Mononuclear cell (primary cell): Measurements from ENCODE around the gene TCERG1. TPM values are rescaled to one million over a fixed set of nuclear protein-coding genes. Genes with fewer than 3 reads are reported as not detected.
"Not testable (repeated sequence)": the region's sequence is repeated elsewhere in the genome, so short reads cannot be mapped to it uniquely, and the experiment has no call there.

Source experiments
- H3K27me3 ChIP-seq: 2 replicates; pipeline ENCODE4 v1.6.0; 2011; ENCODE audit warnings: low read length, control low read depth; ENCODE audit not compliant: insufficient read depth
- H3K4me1 ChIP-seq: 2 replicates; pipeline ENCODE4 v1.5.1; 2011; ENCODE audit warnings: mild to moderate bottlenecking, low read length, control low read depth; ENCODE audit not compliant: insufficient read depth
- H3K4me3 ChIP-seq: 2 replicates; pipeline ENCODE4 v1.5.1; 2011; ENCODE audit warnings: mild to moderate bottlenecking, low read length, moderate library complexity
- H3K9me3 ChIP-seq: 2 replicates; pipeline ENCODE4 v1.5.1; 2011; ENCODE audit warnings: low read depth, mild to moderate bottlenecking, control low read depth, low read length
- total RNA-seq: library from RNA; depleted of rRNA; stranded (reverse); fragments of >200 nt; gene quantifications from one replicate; pipeline ENCODE4 v1.2.3, GENCODE V29; 2012

TCERG1 gene
- total RNA-seq, 1 donor: 115 TPM

DNA sequence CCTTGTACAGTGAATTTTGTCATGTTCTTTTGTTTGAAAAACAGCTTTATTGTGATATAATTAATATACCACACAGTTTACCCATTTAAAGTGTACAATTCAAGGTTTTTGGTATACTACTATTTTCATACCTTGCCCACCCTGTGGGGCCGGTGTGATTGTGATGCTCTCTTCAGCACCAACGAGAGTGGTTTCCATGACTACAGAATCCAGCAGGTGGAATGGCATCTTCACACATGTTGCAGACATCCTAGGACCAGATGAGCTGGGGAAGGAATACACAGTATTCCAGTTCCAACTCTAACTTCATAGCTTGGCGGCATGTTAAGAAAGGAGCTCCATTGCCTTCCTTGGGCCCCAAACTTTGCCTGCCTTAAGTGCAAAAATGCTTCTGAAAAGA, 76.6 kb downstream of the TCERG1 start:
- H3K27me3 ChIP-seq: no peaks in the 10 kb centered on the region
- H3K4me3 ChIP-seq: no peak overlapping the region
- no peaks in the 10 kb centered on the region for H3K4me1 ChIP-seq
- H3K9me3 ChIP-seq: no peaks in the 10 kb centered on the region

DNA sequence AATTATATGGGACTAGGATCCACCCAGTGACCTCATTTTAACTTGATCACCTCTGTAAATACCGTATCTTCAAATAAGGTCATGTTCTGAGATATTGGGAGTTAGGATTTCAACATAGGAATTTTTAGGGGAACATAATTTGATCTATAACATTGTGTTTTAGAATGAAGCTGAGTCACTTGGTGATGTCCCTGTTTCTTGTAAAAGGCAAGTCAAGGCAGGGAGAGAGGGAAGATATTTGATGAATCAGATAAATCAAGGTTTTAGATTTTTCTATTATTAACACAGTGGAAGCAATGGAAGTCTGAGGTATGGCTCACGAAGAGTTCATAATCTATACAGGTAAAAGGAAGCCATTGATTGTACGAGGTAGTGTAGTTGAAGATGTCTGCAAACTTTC, 80.7 kb downstream of the TCERG1 start:
- no peaks in the 10 kb centered on the region for H3K9me3 ChIP-seq
- H3K4me3 ChIP-seq: no peak overlapping the region
- no peaks in the 10 kb centered on the region for H3K4me1 ChIP-seq
- H3K27me3 ChIP-seq: no peaks in the 10 kb centered on the region

DNA sequence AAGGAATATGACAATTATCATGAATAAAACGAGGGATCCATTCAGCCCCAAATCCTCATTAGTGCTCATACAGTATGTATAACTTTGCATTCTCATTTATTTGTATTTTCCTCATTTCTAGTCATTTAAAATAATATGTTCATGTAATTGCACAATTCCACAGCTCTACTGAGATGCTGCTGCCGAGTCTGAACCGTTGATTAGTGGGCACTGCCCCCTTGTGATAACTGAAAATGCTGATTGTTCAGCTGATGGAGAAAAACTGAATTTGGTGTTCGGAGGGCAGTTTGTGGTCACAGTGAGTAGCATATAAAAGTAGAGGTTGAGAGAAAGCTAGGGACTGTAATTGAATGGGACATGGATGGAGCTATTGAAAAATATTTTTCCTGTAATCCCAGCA, 81.1 kb downstream of the TCERG1 start:
- Histone ChIP-seq H3K4me3 (no peak overlapping the region), H3K4me1 (no peaks in the 10 kb centered on the region), H3K27me3 (no peaks in the 10 kb centered on the region), H3K9me3 (no peaks in the 10 kb centered on the region)

DNA sequence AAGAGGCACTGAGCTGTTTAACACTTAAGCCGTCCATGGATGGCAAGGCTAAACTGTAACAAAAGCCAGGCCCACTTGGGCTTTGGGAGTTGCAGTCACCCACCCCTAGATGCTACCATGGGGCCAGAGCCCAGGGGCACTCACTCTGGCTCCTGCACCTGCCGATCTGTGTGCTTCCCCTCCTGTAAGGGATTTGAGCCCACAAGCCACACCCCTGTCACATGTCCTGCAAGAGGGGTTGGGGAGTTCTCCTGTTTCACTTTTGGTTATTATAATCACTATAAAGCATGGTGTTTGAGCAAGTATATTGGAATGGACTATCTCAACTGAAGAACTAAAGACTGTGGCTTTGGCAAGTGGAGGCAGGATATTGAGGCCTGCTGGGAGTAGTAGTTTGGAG, 82.9 kb downstream of the TCERG1 start:
- H3K4me3 ChIP-seq: no peak overlapping the region
- H3K27me3 ChIP-seq: no peaks in the 10 kb centered on the region
- no peaks in the 10 kb centered on the region for H3K4me1 ChIP-seq
- H3K9me3 ChIP-seq: no peaks in the 10 kb centered on the region

DNA sequence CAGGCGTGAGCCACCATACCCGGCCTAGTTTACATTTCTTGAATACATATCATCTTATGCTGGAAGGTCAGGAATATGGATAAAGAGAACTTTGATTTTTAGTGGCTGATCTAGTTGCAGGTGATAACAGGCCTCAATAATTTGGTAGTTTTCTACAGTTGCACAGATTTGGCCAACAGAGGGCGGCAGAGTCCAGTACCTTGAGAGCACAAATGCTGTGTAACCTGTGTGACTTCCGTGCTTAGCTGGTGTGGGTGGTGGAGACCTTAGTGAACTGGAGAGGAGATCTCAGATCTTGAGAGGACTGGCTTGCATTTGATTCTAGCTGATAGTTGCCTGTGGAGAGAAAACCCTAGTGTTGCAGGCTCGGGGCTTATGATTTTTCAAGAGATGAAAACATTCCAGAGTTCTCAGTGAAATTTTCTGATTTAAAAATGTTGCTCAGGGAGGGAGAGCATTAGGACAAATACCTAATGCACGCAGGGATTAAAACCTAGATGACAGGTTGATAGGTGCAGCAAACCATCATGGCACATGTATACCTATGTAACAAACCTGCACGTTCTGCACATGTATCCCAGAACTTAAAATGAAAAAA, 86.2 kb downstream of the TCERG1 start:
- Histone ChIP-seq H3K4me3 (no peak overlapping the region), H3K4me1 (no peaks in the 10 kb centered on the region), H3K27me3 (no peaks in the 10 kb centered on the region), H3K9me3 (no peaks in the 10 kb centered on the region)

DNA sequence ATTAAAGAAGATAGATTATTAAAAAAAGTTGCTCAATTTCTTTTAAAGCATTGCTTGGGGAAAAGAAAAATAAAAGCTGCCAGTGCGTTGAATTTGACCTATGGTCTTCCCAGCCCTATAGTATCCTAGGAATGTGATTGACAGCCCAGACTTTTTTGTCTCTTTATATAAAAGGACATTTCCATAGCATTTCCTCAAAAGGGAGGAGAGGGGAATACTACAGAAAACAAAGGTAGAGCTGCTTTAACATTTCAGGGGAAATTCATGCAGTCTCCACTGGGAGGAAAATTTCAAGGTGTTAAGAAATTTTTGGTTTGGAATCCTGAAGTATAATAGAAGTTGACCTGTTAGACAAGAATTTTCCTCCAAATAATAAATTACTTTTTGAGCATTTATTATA, 86.7 kb downstream of the TCERG1 start:
- H3K27me3 ChIP-seq: no peaks in the 10 kb centered on the region
- no peaks in the 10 kb centered on the region for H3K9me3 ChIP-seq
- H3K4me3 ChIP-seq: no peak overlapping the region
- H3K4me1 ChIP-seq: no peaks in the 10 kb centered on the region

DNA sequence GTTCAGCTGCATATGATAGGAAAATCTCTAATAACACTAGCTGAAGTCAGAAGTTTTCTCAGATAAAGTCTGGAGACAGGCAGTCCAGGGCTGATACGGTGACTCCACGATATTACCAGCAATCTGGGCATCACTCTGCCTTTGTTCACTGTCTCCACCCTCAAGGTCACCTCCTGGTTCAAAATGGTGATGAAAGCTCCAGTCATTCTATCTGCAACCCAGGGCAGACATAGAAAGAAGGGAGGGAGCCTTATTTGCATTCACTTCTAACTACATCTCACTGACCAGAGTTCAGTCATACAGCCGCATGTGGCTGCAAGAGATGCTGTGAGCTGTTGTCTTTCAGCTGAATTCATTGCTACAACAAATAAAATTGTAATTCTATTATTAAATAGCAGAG, 91.3 kb downstream of the TCERG1 start:
- Histone ChIP-seq H3K9me3 (no peaks in the 10 kb centered on the region), H3K4me3 (no peak overlapping the region), H3K27me3 (no peaks in the 10 kb centered on the region), H3K4me1 (no peaks in the 10 kb centered on the region)

DNA sequence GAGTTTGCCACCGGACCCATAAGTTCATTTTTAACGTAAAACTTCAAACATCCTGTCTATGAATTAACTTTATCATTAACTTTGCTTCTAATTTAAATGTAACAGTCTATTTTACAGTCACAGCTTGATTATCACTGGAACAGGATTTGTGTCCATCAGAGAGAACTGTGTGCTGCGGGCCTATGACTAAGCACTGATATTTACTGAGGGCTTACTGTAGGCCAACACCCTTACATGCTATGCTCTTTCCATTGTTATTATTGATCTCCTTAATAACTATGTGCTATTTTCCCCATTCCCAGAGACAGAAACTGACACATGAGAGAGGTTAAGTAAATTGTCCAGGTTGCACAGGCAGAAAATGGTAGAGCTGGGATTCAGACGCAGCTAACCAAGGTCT, 92.8 kb downstream of the TCERG1 start:
- Histone ChIP-seq H3K27me3 (no peaks in the 10 kb centered on the region), H3K4me3 (no peak overlapping the region), H3K4me1 (no peaks in the 10 kb centered on the region), H3K9me3 (no peaks in the 10 kb centered on the region)

DNA sequence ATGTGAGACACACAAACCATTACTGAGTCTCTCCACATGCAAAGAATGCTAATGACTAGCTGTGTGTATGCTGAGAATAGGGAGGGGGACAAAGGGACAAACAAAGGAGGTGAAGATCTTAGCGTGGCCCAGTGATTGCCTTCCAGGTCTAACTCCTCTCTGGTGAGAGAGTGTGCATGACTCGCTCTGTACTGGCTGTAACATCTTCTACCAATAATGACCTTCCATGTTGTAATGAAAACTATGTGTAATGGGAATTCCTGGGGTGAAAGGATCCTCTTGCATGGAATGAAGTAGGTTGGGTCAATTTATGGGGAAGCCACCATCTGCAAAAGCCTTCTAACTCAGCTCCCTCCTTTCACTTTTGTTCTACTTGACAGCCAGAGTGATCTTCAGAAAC, 93.3 kb downstream of the TCERG1 start:
- no peaks in the 10 kb centered on the region for H3K9me3 ChIP-seq
- H3K4me1 ChIP-seq: no peaks in the 10 kb centered on the region
- no peaks in the 10 kb centered on the region for H3K27me3 ChIP-seq
- no peak overlapping the region for H3K4me3 ChIP-seq

DNA sequence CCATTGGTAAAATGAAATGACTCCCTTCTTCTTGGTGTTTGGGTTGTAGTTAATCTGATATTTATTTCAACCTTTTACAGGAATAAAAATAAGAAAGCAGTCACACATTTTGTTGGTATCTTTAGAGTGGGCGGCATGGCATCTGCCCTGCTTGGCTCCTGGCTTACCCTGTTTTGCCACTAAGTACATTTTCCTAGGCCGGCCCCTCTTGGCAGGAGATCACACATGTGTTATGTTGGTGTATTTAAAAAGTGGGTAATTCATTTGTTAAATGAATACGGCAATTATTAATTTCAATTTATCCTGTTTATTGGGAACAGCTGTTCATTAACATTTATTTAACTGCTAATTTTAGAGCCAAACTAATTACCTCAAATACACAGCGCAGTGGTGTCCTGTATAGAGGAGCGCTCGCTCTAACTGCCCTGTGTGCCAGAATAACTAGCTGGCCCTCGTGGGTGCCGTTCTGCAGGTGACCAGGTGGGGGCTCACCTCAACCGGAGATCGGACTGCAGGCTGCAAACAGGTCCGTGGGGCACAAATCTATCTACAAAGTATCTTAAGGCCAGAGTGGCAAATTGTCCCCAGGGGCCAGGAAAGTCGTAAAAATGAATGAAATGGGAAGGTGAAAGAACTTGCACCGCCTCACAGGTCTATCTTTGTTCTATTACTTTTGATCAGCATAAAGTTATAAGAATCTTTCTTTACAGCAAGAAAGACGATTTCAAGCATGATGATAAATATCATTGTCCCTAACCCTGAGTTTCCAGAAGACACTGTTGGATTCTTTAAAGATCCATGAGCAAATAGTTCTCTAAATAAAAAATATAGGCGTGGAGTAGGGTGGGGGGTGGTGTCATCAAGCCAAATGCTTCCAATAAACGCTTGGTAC, 95.1 kb downstream of the TCERG1 start:
- no peaks in the 10 kb centered on the region for H3K9me3 ChIP-seq
- no peak overlapping the region for H3K4me3 ChIP-seq
- no peaks in the 10 kb centered on the region for H3K27me3 ChIP-seq
- no peaks in the 10 kb centered on the region for H3K4me1 ChIP-seq

DNA sequence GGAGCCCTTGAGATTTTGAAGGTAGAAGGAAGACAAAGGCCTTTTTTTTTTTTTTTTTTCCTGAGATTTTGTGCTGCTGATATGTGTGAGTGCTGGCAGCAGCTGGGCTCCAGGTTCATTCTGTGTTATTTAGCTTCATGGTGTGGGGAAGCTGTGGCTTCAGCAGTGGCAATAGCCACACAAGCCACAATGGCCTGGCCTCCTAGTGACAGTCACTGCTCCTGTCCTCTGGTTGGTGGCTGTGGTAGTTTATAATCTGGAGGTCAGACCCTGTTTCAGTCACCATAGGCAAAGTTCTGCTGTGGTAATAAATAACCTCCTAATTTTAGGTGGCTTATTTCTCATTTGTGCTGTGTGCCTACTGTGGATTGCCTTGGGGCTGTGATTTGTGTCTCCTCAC, 97.1 kb downstream of the TCERG1 start:
- H3K27me3 ChIP-seq: no peaks in the 10 kb centered on the region
- no peaks in the 10 kb centered on the region for H3K4me1 ChIP-seq
- H3K9me3 ChIP-seq: no peaks in the 10 kb centered on the region
- no peak overlapping the region for H3K4me3 ChIP-seq

DNA sequence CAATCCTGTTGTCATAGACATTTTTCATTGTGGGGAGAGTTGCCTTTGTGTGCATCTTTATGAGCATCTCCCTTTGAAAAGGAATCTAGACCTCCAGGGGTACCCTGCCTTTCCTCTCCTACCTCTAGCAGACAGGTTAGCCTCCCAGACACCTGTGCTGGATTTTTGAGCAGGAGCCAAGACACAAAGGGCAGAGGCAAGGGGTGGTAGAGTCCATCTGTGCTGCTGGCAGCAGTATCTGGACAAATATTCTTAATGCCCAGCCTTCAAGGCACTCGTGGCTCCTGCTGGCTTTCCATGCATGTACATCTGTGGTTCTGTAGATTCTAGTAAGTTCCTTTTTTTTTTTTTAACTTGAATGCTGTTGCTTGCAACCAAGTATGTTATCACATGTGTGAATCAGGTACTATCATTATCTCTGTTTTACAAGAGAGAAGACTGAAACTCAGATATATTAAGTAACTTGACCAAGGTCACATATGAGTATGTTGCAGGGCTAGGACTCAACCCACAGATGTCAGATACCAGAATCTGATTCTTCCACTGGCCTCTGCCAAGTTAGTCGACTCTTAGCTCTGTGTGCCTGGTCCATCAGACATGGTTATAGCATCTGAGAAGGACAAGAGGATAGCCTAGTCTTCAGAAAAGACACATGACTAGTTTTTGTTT, 101.8 kb downstream of the TCERG1 start:
- H3K9me3 ChIP-seq: no peaks in the 10 kb centered on the region

DNA sequence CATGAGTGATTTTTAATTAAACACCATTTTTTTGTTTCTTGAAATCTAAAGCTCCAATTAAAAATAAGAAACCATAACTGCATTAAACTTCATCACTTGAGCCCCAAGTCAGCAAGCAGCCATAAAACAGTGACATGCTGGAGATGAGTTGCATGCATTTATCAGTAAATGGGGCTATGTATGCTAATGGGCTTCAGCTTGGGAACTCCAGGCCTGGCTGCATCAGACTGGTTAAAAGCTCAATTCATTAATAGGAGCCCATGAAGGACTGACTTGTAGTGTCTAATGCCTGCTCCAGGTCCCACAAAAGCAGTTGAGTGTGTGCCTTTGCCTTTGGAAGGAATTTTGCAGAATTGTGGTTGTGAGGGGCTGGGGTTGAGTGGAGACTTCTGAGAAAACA, 102.5 kb downstream of the TCERG1 start:
- Histone ChIP-seq H3K27me3 (peaks cover 7% of the 10 kb centered on the region), H3K9me3 (no peaks in the 10 kb centered on the region), H3K4me3 (no peak overlapping the region), H3K4me1 (no peaks in the 10 kb centered on the region)

More for the DNA sequence above, 101.8 kb downstream of the TCERG1 start:
- H3K4me3 ChIP-seq: no peak overlapping the region
- H3K27me3 ChIP-seq: peaks cover 7% of the 10 kb centered on the region
- no peaks in the 10 kb centered on the region for H3K4me1 ChIP-seq

DNA sequence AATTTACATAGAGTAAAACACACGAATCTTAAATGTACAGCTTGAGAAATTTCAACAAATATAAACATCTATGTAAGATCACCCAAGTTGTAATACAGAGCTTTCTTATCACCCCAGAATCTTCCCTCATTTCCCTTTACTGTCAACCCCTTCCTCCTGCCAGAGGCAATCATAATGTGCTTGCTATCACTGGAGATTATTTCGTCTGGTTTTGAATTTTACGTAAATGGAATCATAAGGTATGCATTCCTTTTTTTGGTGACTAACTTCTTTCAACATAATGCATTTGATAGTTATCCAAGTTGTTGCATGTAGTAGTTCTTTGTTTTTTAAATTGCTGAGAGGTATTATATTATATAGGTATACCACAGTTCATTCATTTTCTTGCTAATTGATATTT, 106.3 kb downstream of the TCERG1 start:
- Histone ChIP-seq H3K4me3 (no peak overlapping the region), H3K4me1 (no peaks in the 10 kb centered on the region), H3K27me3 (peaks cover 11% of the 10 kb centered on the region), H3K9me3 (no peaks in the 10 kb centered on the region)

DNA sequence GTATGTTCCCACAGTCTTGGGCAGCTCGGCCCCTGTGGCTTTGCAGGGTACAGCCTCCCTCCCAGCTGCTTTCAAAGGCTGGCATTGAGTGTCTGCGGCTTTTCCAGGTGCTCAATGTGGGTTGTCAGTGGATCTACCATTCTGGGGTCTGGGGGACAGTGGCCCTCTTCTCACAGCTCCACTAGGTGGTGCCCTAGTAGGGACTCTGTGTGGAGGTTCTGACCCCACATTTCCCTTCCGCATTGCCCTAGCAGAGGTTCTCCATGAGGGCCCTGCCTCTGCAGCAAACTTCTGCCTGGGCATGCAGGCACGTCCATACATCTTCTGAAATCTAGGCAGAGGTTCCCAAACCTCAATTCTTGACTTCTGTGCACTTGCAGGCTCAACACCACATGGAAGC, 109.8 kb downstream of the TCERG1 start:
- not testable (repeated sequence) for H3K4me3 ChIP-seq, H3K4me1 ChIP-seq, H3K27me3 ChIP-seq, H3K9me3 ChIP-seq
